OCI-LY7 (cell line): ENCODE results near the gene CRYGD.

Source experiments
- EZH2phosphoT487 ChIP-seq: fragments of 200-600 bp; sonication (generic); IDR thresholded peaks from 2 replicates; pipeline ENCODE4 v1.6.1; 2018; ENCODE audit warnings: low read depth, borderline replicate concordance, mild to moderate bottlenecking, mixed run types, antibody characterized with exemption, low read length, moderate library complexity, mixed read lengths
- TF ChIP-seq, protein P1 (sequence below): fragments of 200-600 bp; sonication (generic); conservative IDR thresholded peaks from 2 replicates; pipeline ENCODE4 v1.5.1; 2014; ENCODE audit warnings: mild to moderate bottlenecking, antibody characterized with exemption, low read length, moderate library complexity, mixed read lengths

DNA sequence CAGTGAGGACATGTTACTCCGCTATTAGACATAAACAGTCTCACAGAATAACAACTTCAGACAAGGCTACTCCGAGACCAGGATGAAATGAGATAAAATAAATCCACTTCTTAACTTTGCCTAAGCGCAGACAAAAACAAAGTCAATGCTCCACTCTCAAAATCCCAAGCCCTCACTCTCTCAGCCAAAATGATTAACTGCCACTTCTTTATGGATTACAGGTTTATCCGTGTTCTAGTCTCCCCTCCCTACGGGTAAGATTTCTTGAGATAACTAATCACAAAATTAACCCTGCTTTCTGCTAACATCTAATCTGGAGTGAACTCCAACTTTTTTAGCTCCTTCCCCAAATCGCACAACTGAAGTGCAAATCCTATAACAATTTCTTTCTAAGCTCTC is 6.4 kb upstream of the CRYGD start:
- TF ChIP-seq, protein P1, sequence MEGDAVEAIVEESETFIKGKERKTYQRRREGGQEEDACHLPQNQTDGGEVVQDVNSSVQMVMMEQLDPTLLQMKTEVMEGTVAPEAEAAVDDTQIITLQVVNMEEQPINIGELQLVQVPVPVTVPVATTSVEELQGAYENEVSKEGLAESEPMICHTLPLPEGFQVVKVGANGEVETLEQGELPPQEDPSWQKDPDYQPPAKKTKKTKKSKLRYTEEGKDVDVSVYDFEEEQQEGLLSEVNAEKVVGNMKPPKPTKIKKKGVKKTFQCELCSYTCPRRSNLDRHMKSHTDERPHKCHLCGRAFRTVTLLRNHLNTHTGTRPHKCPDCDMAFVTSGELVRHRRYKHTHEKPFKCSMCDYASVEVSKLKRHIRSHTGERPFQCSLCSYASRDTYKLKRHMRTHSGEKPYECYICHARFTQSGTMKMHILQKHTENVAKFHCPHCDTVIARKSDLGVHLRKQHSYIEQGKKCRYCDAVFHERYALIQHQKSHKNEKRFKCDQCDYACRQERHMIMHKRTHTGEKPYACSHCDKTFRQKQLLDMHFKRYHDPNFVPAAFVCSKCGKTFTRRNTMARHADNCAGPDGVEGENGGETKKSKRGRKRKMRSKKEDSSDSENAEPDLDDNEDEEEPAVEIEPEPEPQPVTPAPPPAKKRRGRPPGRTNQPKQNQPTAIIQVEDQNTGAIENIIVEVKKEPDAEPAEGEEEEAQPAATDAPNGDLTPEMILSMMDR: no peak
- no peak for TF ChIP-seq EZH2phosphoT487
